ENCODE results near the gene ZNF669. TPM values are rescaled to one million over a fixed set of nuclear protein-coding genes. Genes with fewer than 3 reads are reported as not detected.

Gene ZNF669
- total RNA-seq, 4 donors from 2014 or later, result 1.3 to 7.3 (median 2.7) TPM

DNA sequence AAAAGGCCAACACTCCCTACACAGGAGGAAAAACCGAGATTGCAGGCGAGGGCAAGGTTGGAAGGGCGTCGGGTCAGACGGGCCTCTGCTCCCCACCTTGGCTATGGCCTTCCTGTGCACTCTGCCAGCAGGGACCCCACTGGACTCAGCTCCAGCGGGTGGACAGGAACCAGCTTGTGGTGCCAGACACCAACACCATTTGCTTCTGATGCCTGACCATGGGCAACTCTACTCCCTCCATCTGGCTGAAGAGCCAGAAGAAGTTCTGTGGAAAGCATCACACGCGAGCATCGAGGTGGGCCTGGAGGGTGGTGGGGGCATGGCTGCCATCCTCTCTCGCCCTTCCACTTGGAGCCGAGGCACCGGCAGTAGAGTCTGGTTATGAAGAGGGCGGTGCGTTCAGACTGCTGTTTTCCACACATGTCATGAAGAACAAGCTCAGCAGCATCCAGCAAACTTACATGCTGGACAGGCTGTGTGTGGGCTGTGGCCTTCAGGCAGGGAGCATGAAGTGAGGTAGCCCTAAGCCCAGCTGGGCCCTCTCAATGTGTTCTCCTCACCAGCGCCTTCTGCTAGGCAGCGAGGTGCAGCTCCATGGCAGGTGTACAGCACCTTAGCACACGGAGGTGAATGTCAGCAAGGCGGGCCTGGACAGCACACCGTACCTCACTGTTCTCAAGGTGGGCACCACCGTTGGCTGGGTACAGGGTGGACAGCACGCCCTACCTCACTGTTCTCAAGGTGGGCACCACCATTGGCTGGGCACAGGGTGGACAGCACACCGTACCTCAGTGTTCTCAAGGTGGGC lies 15.6 kb upstream of the ZNF669 start:
- DNase-seq (no peak), ATAC-seq (no peak)
- in situ Hi-C loops (cut with MboI; ENCODE audit: low sequenced_read_pairs in 4 of 4), result no loop called here

GRCh38 chr1:247118946-247119446 lies 14.8 kb upstream of the ZNF669 start:
- intact Hi-C loops (cut with DNase I; ENCODE audit: low total_unique reads), result no loop called here
- DNase-seq, result no peak
- H3K4me1 ChIP-seq, result no peaks in the 10 kb centered on the region
- H3K9me3 ChIP-seq, result no peaks in the 10 kb centered on the region
- H3K27me3 ChIP-seq, result no peaks in the 10 kb centered on the region
- in situ Hi-C loops (cut with MboI; ENCODE audit: low sequenced_read_pairs in 4 of 4), result no loop called here
- no peak for ATAC-seq
- H3K36me3 ChIP-seq, result no peaks in the 10 kb centered on the region
- no peak overlapping the region for H3K4me3 ChIP-seq
- H3K27ac ChIP-seq, result no peak overlapping the region
- TF ChIP-seq, protein P1, sequence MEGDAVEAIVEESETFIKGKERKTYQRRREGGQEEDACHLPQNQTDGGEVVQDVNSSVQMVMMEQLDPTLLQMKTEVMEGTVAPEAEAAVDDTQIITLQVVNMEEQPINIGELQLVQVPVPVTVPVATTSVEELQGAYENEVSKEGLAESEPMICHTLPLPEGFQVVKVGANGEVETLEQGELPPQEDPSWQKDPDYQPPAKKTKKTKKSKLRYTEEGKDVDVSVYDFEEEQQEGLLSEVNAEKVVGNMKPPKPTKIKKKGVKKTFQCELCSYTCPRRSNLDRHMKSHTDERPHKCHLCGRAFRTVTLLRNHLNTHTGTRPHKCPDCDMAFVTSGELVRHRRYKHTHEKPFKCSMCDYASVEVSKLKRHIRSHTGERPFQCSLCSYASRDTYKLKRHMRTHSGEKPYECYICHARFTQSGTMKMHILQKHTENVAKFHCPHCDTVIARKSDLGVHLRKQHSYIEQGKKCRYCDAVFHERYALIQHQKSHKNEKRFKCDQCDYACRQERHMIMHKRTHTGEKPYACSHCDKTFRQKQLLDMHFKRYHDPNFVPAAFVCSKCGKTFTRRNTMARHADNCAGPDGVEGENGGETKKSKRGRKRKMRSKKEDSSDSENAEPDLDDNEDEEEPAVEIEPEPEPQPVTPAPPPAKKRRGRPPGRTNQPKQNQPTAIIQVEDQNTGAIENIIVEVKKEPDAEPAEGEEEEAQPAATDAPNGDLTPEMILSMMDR (IDR thresholded peaks at IDR 0.05 in 4 of 5, conservative IDR thresholded peaks at IDR 0.05 in 1 of 5), result no peak
- TF ChIP-seq POLR2A (IDR thresholded peaks at IDR 0.05), result no peak

More for the DNA sequence above, 15.6 kb upstream of the ZNF669 start:
- Histone ChIP-seq H3K4me1 (no peaks in the 10 kb centered on the region), H3K9me3 (no peaks in the 10 kb centered on the region), H3K27ac (no peak overlapping the region), H3K4me3 (no peak overlapping the region), H3K27me3 (no peaks in the 10 kb centered on the region), H3K36me3 (no peaks in the 10 kb centered on the region)
- intact Hi-C loops (cut with DNase I; ENCODE audit: low total_unique reads), result no loop called here
- TF ChIP-seq, protein P1 (IDR thresholded peaks at IDR 0.05 in 4 of 5, conservative IDR thresholded peaks at IDR 0.05 in 1 of 5), result no peak
- no peak for TF ChIP-seq POLR2A (IDR thresholded peaks at IDR 0.05)

- no peak for TF ChIP-seq POLR2A (IDR thresholded peaks at IDR 0.05)
- TF ChIP-seq, protein P1 (IDR thresholded peaks at IDR 0.05 in 4 of 5, conservative IDR thresholded peaks at IDR 0.05 in 1 of 5), result no peak
- intact Hi-C loops (cut with DNase I; ENCODE audit: low total_unique reads) (no loop called here), in situ Hi-C loops (cut with MboI; ENCODE audit: low sequenced_read_pairs in 4 of 4) (no loop called here)
Observed at GRCh38 chr1:247115545-247115944, 11.4 kb upstream of the ZNF669 start.

GRCh38 chr1:247115141-247115510 lies 11.0 kb upstream of the ZNF669 start:
- in situ Hi-C loops (cut with MboI; ENCODE audit: low sequenced_read_pairs in 4 of 4), result no loop called here
- no peak for DNase-seq
- Histone ChIP-seq H3K9me3 (no peaks in the 10 kb centered on the region), H3K4me1 (peaks cover 6 to 9% of the 10 kb centered on the region in 2 donors), H3K36me3 (no peaks in the 10 kb centered on the region), H3K27ac (no peak overlapping the region), H3K4me3 (no peak overlapping the region), H3K27me3 (no peaks in the 10 kb centered on the region)
- TF ChIP-seq, protein P1 (IDR thresholded peaks at IDR 0.05 in 4 of 5, conservative IDR thresholded peaks at IDR 0.05 in 1 of 5), result no peak
- TF ChIP-seq POLR2A (IDR thresholded peaks at IDR 0.05), result no peak
- ATAC-seq, result no peak
- intact Hi-C loops (cut with DNase I; ENCODE audit: low total_unique reads), result no loop called here

More at GRCh38 chr1:247115545-247115944, 11.4 kb upstream of the ZNF669 start:
- H3K27me3 ChIP-seq, result no peaks in the 10 kb centered on the region
- DNase-seq (no peak), ATAC-seq (no peak)
- no peaks in the 10 kb centered on the region for H3K9me3 ChIP-seq
- H3K27ac ChIP-seq, result no peak overlapping the region
- H3K36me3 ChIP-seq, result no peaks in the 10 kb centered on the region
- no peak overlapping the region for H3K4me3 ChIP-seq
- peaks cover 4 to 8% of the 10 kb centered on the region in 2 donors for H3K4me1 ChIP-seq

Data from gastrocnemius medialis (tissue), 4 donors.